Stimulated activated CD4-positive, alpha-beta T cell treated with anti-CD3 and anti-CD28 coated beads, Interleukin-1b, Interleukin-23, amount 100 ng/mL, for 4 hours (primary cell): Measurements from ENCODE around the gene RCOR1.
A peak's percentile ranks its signal among the peaks of the same experiment; 100 is the strongest.
"Not testable (repeated sequence)": the region's sequence is repeated elsewhere in the genome, so short reads cannot be mapped to it uniquely, and the experiment has no call there.

Experiments used
- DNase-seq, 2 donors: peaks; one replicate each; pipeline ENCODE4 v3.0.0-alpha.2; 2020; ENCODE audit warnings: low read depth in 2 of 2

Gene RCOR1

GRCh38 chr14:102591944-102592762 is at the start of gene RCOR1:
TSS of gene RCOR1 (plus strand) at chr14:102592649. CDS start at chr14:102592887, 238 bp downstream.
- peak; percentile 97 to 98 for DNase-seq

- no peak for DNase-seq
These were observed 48.3 kb upstream of the RCOR1 start for GRCh38 chr14:102544046-102544746.

GRCh38 chr14:102544747-102545460 is 47.5 kb upstream of the RCOR1 start:
- DNase-seq, result no peak

- DNase-seq, result no peak
These were observed 46.8 kb upstream of the RCOR1 start for GRCh38 chr14:102545461-102546265.

- no peak for DNase-seq
These were observed 43.7 kb upstream of the RCOR1 start for GRCh38 chr14:102548616-102549240.

- DNase-seq, result not testable (repeated sequence)
These were observed 41.5 kb upstream of the RCOR1 start for GRCh38 chr14:102550927-102551401.

GRCh38 chr14:102551995-102552705 is 40.3 kb upstream of the RCOR1 start:
- DNase-seq, result no peak

- DNase-seq, result peak; percentile 38 to 51
These were observed 37.3 kb upstream of the RCOR1 start for GRCh38 chr14:102554821-102555819.

- no peak for DNase-seq
These were observed 36.3 kb upstream of the RCOR1 start for GRCh38 chr14:102556098-102556677.

GRCh38 chr14:102557434-102558226 is 34.8 kb upstream of the RCOR1 start:
- no peak for DNase-seq

GRCh38 chr14:102558556-102558955 is 33.9 kb upstream of the RCOR1 start:
- no peak for DNase-seq

- no peak for DNase-seq
These were observed 31.8 kb upstream of the RCOR1 start for GRCh38 chr14:102560458-102561261.

- DNase-seq, result no peak
These were observed 27.0 kb upstream of the RCOR1 start for GRCh38 chr14:102565331-102565887.

- DNase-seq, result no peak
These were observed 26.5 kb upstream of the RCOR1 start for GRCh38 chr14:102565959-102566358.

- DNase-seq, result peak; percentile 27 to 43
These were observed 24.3 kb upstream of the RCOR1 start for GRCh38 chr14:102568115-102568614.

GRCh38 chr14:102570334-102570995 is 22.0 kb upstream of the RCOR1 start:
- no peak for DNase-seq
